Motor neuron (in vitro differentiated cells): ENCODE results near the gene UTP14C. TPM values are rescaled to one million over a fixed set of nuclear protein-coding genes. Genes with fewer than 3 reads are reported as not detected.

Experiments
- ATAC-seq, 8 experiments: fragments of 200-7000 bp; cut with Tn5 transposase; replicated peaks in 6 of 8; 2 replicates each; pipeline ENCODE4 v1.8.0; 2021; ENCODE audit warnings: mild to moderate bottlenecking in 8 of 8, moderate library complexity in 8 of 8
- H3K27ac ChIP-seq, 2 donors: fragments of 250-450 bp; sonication (Bioruptor Pico); 2 replicates each; pipeline ENCODE4 v1.9.0; 2021; ENCODE audit warnings: antibody characterized with exemption in 2 of 2, mild to moderate bottlenecking in 2 of 2, moderate library complexity in 1 of 2
- H3K4me1 ChIP-seq, 2 donors: fragments of 250-450 bp; sonication (Bioruptor Pico); replicated peaks in 1 of 2; 2 replicates each; pipeline ENCODE4 v1.6.1; 2021; ENCODE audit warnings: antibody characterized with exemption in 2 of 2, mild to moderate bottlenecking in 2 of 2, moderate library complexity in 1 of 2
- H3K4me3 ChIP-seq, 5 donors: fragments of 250-450 bp; sonication (Bioruptor Pico); 2 replicates each; pipeline ENCODE4 v1.9.0; 2021; ENCODE audit warnings: antibody characterized with exemption in 5 of 5, mild to moderate bottlenecking in 5 of 5, moderate library complexity in 4 of 5
- WGBS, 10 experiments: fragments of 450-650 bp; shearing (Covaris generic); methylation state at CpG; one replicate each; pipeline ENCODE4 v1.0.0; 2022; 5-methylcytosine and 5-hydroxymethylcytosine counted together
- in situ Hi-C, 9 experiments: fragments of 400-800 bp; cut with MboI; loops; one replicate each; pipeline ENCODE4 v1.15.0; 2021; ENCODE audit warnings: low sequenced_read_pairs in 9 of 9, low pct_unique_long_range_greater_than_20kb in 2 of 9; ENCODE audit not compliant: unreplicated experiment in 9 of 9
- total RNA-seq, 8 experiments: library from RNA; unstranded; fragments of 300-600 nt; gene quantifications; 2 replicates each; pipeline versions ENCODE4 v1.2.3 to v1.2.4, GENCODE V29; 2022

UTP14C gene
- total RNA-seq, 8 experiments from 2014 or later = 14.2 to 23.5 (median 16.0) TPM

DNA sequence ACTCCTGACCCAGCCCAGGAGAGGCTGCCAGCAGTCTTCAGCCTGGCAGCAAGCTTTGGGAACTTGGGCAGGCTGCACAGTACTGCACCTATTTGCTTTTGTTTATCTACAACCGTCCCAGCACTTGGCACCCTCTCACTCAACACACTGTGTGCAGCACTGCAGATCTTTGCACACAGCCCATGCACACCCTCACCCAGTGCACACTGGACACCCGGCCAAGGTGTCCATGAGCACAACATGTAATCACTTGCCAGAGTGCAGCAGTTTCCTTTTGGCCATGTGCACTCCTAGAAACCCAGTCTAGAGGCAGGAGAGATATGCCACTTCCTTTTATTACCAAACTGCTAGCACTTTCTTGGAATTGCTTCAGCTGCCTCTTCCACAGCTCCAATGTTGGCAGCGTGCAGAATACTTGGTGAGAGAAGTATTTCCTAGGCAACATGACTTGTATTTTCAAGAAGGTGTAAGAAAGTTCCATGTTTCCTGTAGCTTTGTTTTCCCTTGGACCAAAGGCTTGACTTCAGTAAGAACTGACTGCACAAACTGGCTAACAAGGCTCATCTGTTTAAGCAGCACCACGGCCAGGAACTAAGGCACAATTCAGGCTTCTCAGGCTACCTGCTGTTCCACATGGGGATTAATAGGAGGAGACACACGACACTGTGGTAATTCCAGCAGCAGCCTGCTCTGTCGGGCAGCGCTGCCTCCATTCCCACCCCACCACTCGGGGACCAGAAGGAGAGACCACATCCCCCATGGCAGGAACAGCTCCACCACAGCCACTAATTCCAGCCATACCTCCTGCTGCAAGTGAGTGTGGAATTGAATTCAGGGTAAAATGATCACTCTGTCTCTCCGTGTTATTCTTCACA is 28.6 kb upstream of the UTP14C start:
- Histone ChIP-seq H3K4me1 (no peaks in the 10 kb centered on the region), H3K27ac (no peak overlapping the region), H3K4me3 (no peak overlapping the region)
- WGBS, 10 experiments = 0 to 100% (median 39%) methylated on average over 1 to 4 of the region's 9 CpGs; no CpG with 5 or more reads in 4 of the 10 experiments
- ATAC-seq = peak in 6 of 8 experiments; percentile 17 to 79 (median 30)
- in situ Hi-C loops = no loop called here

DNA sequence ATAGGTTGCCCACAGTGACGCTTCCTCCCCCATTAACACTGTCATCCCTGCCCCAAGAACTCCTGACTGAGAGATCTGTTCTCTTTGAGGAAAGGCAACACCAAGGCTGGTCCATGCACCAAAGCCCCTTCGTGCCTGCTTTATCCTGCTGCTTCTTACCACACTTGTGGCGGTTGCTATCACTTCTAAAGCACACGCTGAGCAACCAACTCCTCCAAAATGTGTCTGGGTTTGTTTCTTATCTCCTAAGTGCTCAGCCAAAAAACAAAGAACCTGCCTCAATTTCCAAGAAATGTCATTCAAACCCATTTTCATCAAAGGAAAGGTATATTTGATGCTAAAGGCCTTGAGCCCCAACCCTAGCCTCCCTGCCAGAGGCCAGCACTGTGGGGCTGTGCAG is 27.9 kb upstream of the UTP14C start:
- H3K4me1 ChIP-seq = no peaks in the 10 kb centered on the region
- in situ Hi-C loops = no loop called here
- 45 to 100% (median 82%) methylated on average over 1 to 4 of the region's 4 CpGs; no CpG with 5 or more reads in 4 of the 10 experiments for WGBS, 10 experiments

DNA sequence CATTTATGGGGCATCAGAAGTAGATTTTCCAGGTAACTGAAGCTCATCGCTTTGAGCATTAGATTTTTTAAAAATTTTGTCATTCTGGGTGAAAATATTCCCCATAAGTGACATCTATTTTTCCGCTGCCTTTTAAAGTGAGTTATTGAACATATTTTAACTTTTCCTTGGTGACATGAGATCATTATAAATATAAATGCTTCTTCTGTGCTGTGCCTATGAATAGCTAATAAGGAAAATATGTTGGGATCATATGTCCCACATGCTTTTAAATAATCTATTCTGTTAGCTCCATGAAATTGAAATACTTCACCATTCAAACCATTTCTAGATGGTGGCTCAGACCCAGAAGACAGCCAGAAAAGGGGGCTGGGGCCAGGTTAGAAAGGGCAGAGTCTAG is 27.3 kb upstream of the UTP14C start:
- no peaks in the 10 kb centered on the region for H3K4me1 ChIP-seq
- no peak overlapping the region for H3K4me3 ChIP-seq
- whole genome bisulfite sequencing, 10 experiments = 43 to 100% (median 86%) methylated on average over 1 to 2 of the region's 2 CpGs; no CpG with 5 or more reads in 1 of the 10 experiments
- no peak overlapping the region for H3K27ac ChIP-seq
- in situ Hi-C loops = no loop called here
- no peak for ATAC-seq

More for the DNA sequence above, 27.9 kb upstream of the UTP14C start:
- Histone ChIP-seq H3K27ac (no peak overlapping the region), H3K4me3 (no peak overlapping the region)
- no peak for ATAC-seq

DNA sequence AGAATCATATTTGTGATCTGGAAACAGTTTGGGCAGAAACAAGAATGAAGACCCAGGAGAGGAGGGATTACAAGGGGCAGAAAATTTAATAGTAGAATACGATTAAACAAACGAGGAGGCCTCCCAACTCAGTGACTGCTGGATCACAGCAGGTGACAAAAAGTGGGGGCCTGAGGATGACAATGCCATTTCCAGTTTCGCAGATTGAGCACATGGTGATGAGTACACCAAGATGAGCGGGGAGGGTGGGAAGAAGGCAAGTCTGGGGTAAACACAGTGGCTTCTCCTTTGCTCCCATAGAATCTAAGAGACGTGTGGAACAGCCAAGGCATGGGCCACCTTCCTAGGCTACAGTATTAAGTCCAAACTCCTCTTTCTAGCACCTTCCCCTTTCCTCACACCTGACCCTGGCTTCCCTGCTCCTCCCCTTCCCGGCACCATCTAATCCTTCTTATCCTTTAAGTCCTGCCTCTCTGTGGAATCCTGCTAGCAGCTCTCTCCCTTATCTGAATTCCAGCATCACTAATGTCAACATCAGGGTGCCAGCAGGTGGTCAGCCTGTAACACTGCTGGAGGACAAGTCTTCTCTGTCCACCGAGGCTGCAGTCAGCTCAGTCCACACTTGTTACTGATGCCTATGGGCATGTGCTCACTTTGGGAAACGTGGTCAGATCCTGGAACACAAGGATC is 26.7 kb upstream of the UTP14C start:
- no peak overlapping the region for H3K27ac ChIP-seq

DNA sequence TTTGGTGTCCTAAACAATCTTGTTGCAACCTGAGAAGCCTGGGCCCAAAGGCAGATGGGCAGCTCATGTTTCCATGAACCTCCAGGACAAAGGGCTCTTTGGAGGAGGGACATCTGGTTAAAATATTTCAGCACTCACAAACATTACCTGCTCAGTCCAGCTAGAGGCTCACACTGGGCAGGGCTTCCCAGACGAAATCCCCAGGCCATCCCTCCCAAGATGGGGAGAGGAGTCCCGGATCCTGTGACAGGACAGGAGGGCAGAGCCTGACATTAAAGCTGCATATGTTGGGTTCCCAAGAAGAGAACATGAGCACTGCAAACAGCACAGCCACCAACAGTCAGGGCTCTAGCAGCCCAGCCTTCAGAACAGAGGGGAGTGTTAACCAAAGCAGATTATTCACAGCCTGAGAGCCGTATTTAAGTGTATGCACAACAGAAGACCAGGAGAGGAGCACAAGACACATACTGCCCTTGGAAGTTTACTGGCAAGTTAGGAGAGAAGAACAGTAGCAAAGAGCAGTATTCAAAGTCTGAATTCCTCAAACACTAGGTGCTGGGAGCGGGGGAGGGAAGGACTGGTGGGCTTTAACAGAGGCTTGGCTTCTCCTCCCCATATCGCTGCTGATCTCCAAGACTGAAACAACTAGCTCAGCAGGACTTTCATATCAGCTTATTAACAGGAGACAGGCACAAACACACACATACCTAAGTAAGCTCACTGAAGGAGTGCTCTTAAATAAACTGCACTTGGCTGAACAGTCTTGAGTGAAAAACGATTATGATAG is 25.6 kb upstream of the UTP14C start:
- no peak overlapping the region for H3K4me3 ChIP-seq
- ATAC-seq = peak in 3 of 8 experiments; percentile 61 to 69 (median 63)
- H3K4me1 ChIP-seq = no peaks in the 10 kb centered on the region
- 32 to 75% (median 70%) methylated on average over 3 to 4 of the region's 6 CpGs; no CpG with 5 or more reads in 2 of the 10 experiments for WGBS, 10 experiments
- in situ Hi-C loops = no loop called here
- H3K27ac ChIP-seq = no peak overlapping the region

More for the DNA sequence above, 26.7 kb upstream of the UTP14C start:
- ATAC-seq = peak in 1 of 8 experiments; percentile 52
- H3K4me3 ChIP-seq = no peak overlapping the region
- 0 to 80% (median 60%) methylated on average over 1 to 6 of the region's 8 CpGs; no CpG with 5 or more reads in 1 of the 10 experiments for WGBS, 10 experiments
- in situ Hi-C loops = no loop called here
- H3K4me1 ChIP-seq = no peaks in the 10 kb centered on the region

DNA sequence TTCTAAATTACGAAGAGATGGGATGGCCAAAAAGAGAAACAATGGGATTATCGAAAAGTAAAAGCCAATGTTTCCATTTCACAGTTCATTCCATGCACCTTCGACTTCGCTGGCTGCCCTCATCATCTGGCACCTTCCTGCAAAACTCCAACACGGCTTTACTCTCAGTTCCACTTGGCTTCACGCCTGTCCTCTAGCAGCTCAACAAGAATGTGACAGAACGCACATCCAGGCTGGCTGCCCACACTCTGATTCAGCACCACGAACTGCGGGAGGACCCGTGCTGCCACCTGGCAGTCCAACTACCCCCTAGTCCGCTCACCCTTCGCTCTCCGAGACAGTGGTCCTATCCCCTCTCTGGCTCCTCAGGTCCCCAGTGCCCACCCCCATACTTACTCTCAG is 25.0 kb upstream of the UTP14C start:
- in situ Hi-C loops = no loop called here
- H3K4me3 ChIP-seq = no peak overlapping the region
- H3K4me1 ChIP-seq = no peaks in the 10 kb centered on the region
- WGBS, 10 experiments = 11 to 100% (median 91%) methylated on average over 1 to 12 of the region's 13 CpGs; no CpG with 5 or more reads in 3 of the 10 experiments
- no peak for ATAC-seq
- no peak overlapping the region for H3K27ac ChIP-seq

DNA sequence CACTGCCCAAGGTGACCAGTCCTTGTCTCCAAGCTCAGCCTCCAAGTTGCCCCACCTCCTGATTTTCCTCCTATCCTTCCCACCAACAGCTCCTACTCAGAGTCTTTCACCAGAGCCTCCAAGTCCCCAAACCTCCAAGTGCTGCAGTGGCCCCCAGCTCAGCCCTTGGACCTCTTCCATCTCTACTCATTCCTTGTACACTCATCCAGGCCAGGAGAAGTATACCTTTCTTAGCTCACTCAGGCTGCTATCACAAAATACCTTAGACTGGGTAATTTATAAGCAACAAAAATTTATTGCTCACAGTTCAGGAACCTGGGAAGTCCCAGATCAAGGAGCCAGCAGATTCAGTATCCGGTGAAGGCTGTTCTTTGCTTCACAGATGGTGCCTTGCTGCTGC is 24.6 kb upstream of the UTP14C start:
- ATAC-seq = no peak
- 0 to 100% (median 58%) methylated on average over 1 of the region's 1 CpG; no CpG with 5 or more reads in 6 of the 10 experiments for WGBS, 10 experiments

DNA sequence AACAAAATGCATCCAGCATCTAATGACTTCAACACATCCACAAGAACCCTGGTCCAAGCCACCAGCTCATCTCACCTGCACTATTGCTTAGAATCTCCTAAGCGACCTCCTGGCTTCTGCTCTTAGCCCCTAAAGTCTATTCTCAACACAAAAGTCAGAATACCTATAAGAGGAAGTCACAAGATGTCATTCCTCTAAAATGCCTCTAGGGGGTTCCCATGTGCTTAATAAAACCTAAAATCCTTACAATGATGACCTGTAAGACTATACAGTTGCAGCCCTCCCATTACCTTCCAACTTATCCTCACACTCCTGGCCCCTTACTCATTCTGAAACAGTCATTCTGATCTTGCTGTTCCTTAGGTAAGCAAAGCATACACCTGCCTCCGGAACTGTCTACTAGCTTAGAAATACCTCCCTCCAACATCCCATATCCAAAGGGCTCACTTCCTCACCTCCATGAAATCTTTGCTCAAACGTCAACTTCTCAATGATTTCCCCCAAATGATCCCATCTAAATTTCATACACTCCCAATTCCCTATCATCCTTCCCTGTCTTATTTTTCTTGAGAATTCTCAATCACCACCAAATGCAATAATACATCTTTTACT is 23.3 kb upstream of the UTP14C start:
- peak in 4 of 8 experiments; percentile 44 to 64 (median 52) for ATAC-seq
- in situ Hi-C loops = no loop called here
- WGBS, 10 experiments = 38 to 100% (median 67%) methylated on average over 1 to 3 of the region's 3 CpGs; no CpG with 5 or more reads in 1 of the 10 experiments
- no peak overlapping the region for H3K4me3 ChIP-seq
- H3K27ac ChIP-seq = no peak overlapping the region
- H3K4me1 ChIP-seq = no peaks in the 10 kb centered on the region

More for the DNA sequence above, 24.6 kb upstream of the UTP14C start:
- no peak overlapping the region for H3K27ac ChIP-seq
- in situ Hi-C loops = no loop called here
- no peak overlapping the region for H3K4me3 ChIP-seq
- no peaks in the 10 kb centered on the region for H3K4me1 ChIP-seq

DNA sequence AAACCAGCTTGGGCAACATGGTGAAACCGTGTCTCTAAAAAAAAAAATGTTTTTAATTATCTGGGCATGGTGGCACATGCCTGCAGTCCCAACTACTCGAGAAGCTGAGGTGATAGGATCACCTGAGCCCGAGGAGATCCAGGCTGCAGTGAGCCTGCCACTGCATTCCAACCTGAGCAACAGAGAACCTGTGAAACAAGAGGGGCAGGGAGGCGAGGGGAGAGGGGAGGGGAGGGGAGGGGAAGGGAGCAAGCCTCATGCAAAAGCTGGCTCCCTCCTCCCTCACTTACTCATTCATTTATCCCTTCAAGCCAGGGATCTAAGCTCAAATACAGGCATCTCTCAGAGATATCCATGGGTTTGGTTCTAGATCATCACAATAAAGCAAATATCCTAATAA is 22.1 kb upstream of the UTP14C start:
- no peak overlapping the region for H3K4me3 ChIP-seq
- no peak for ATAC-seq
- no peaks in the 10 kb centered on the region for H3K4me1 ChIP-seq
- no peak overlapping the region for H3K27ac ChIP-seq
- 80 to 100% methylated on average over 1 of the region's 4 CpGs; no CpG with 5 or more reads in 8 of the 10 experiments for WGBS, 10 experiments
- in situ Hi-C loops = no loop called here

DNA sequence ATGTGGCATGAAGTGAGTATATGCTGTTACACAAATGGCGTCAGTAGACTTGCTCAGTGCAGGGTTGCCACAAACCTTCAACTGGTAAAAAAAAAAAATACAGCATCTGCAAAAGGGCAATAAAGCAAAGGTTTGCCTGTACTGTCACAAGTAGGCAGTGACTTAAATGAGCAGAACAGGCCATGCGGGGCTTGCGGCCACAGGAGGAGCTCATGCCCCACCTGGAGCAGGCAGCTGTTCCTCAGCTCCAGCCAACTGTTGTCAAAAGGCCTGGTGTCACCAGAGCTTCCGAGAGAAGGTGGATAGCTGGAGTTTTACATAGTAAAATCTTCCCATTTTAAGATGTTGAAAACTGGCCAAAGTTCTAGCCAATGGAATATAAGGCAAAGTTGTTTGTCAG is 20.9 kb upstream of the UTP14C start:
- WGBS, 10 experiments = 50 to 100% (median 92%) methylated on average over 1 to 4 of the region's 4 CpGs; no CpG with 5 or more reads in 4 of the 10 experiments
- in situ Hi-C loops = no loop called here
- Histone ChIP-seq H3K4me3 (no peak overlapping the region), H3K27ac (no peak overlapping the region), H3K4me1 (no peaks in the 10 kb centered on the region)
- no peak for ATAC-seq

DNA sequence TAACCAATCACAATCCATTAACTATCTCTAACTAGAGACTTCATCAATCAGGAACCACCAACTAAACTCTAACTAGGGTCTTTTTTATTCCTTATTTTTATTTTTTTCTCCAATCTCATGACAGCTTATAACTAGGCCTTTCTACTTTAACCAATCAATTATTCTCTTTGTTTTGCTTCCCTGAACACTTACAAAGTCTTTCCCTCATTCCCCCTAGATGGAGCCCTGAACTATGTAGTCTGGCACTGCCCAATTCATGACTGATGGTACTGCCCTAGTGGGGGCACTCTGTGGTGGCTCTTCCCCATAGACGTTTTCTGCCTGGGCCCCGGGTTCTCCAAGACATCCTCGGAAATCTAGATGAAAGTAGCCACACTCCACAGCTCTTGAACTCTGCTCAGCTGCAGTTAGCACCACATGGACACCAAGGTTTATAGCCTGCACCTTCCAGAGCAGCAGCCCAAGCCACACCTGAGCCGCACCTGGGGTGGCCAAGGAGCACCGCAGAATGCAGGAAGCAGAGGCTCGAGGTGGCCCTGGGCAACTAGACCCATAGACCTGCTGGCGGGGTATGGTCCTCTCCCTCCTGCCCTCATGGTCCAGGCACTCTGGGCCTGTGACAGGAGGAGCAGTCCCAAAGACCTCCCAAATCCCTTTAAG is 19.9 kb upstream of the UTP14C start:
- in situ Hi-C loops = no loop called here
- 26 to 90% (median 51%) methylated on average over 1 to 6 of the region's 7 CpGs; no CpG with 5 or more reads in 4 of the 10 experiments for WGBS, 10 experiments
- H3K4me3 ChIP-seq = no peak overlapping the region
- ATAC-seq = no peak
- no peak overlapping the region for H3K27ac ChIP-seq
- no peaks in the 10 kb centered on the region for H3K4me1 ChIP-seq
